ENCODE results near the gene PCDHGA1.
"Not testable (repeated sequence)": the region's sequence is repeated elsewhere in the genome, so short reads cannot be mapped to it uniquely, and the experiment has no call there.

The PCDHGA1 gene

GRCh38 chr5:141409598-141410306, 79.4 kb downstream of the PCDHGA1 start:
- DNase-seq = no peak

DNA sequence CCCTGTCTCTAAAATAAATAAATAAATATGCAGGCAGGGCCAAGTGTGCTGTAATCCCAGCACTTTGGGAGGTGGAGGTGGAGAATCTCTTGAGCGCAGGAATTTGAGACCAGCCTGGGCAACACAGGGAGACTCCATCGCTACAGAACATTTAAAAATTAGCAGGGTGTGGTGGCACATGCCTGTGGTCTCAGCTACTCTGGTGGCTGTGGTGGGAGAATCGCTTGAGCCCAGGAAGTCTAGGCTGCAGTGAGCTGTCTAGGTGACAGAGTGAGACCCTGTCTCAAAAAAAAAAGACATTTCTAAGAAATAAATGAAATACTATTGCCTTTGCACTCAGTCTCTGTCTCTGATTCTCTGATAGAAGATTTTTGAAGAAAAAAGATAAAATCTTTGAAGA, 81.3 kb downstream of the PCDHGA1 start:
- no peak for DNase-seq

- peak in 3 of 51 donors; percentile 9 to 20 (median 10) for DNase-seq
Observed at GRCh38 chr5:141412854-141413539, 82.7 kb downstream of the PCDHGA1 start, which contains the start of gene PCDHGA10. TSS of gene PCDHGA10 (plus strand) at chr5:141412987. CDS start at chr5:141413176, 189 bp downstream.

DNA sequence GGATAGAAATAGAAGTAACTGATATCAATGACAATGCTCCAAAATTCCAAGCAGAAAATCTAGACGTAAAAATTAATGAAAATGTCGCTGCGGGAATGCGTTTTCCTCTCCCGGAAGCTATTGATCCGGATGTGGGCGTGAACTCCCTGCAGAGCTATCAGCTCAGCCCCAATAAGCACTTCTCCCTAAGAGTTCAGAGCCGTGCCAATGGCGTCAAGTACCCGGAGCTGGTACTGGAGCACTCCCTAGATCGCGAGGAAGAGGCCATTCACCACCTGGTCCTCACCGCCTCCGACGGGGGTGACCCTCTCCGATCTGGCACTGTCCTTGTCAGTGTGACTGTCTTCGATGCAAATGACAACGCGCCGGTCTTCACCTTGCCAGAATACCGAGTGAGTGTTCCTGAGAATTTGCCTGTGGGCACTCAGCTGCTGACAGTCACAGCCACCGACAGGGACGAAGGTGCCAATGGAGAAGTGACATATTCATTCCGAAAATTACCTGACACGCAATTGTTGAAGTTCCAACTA, 83.3 kb downstream of the PCDHGA1 start:
- DNase-seq = no peak

GRCh38 chr5:141414548-141415274, 84.4 kb downstream of the PCDHGA1 start:
- not testable (repeated sequence) for DNase-seq

DNA sequence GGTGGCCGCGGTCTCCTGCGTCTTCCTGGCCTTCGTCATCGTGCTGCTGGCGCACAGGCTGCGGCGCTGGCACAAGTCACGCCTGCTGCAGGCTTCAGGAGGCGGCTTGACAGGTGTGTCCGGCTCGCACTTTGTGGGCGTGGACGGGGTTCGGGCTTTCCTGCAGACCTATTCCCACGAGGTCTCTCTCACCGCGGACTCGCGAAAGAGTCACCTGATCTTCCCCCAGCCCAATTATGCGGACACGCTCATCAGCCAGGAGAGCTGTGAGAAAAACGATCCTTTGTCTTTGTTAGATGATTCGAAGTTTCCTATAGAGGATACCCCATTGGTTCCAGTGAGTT, 84.9 kb downstream of the PCDHGA1 start:
- DNase-seq = not testable (repeated sequence)

DNA sequence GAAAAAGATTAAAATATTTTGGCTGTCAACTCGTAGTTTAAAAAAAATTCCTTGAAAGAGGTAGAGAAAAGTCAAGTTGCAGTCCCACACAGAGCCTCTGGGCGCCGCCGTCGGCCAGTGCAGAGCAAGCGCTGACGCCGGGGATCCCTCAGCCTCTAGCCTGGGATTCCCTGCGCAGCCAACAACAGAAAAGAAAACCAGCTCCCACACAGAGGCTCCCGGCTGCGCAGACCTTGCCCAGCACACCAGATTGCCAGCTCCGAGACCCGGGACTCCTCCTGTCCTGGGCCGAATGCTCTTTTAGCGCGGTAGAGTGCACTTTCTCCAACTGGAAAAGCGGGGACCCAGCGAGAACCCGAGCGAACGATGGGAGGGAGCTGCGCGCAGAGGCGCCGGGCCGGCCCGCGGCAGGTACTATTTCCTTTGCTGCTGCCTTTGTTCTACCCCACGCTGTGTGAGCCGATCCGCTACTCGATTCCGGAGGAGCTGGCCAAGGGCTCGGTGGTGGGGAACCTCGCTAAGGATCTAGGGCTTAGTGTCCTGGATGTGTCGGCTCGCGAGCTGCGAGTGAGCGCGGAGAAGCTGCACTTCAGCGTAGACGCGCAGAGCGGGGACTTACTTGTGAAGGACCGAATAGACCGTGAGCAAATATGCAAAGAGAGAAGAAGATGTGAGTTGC, 87.3 kb downstream of the PCDHGA1 start, which contains the start of gene PCDHGB7:
Gene PCDHGB7 (plus strand): TSS at position 184 of the 679 bp plus-strand sequence. CDS start 183 bp downstream, at position 367.
- peak in 16 of 51 donors; percentile 4 to 59 (median 27) for DNase-seq

DNA sequence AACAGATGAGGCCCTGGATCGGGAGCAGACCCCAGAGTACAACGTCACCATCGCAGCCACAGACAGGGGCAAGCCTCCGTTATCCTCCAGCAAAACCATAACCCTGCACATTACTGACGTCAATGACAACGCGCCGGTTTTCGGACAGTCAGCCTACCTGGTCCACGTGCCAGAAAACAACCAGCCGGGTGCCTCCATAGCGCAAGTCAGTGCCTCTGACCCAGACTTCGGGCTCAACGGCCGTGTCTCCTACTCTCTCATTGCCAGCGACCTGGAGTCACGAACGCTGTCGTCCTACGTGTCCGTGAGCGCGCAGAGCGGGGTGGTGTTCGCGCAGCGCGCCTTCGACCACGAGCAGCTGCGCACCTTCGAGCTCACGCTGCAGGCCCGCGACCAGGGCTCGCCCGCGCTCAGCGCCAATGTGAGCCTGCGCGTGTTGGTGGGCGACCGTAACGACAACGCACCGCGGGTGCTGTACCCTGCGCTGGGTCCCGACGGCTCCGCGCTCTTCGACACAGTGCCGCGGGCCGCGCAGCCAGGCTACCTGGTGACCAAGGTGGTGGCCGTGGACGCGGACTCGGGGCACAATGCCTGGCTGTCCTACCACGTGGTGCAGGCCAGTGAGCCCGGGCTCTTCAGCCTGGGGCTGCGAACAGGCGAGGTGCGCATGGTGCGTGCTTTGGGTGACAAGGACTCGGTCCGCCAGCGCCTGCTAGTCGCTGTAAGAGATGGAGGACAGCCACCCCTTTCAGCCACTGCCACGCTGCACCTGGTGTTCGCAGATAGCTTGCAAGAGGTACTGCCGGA, 89.0 kb downstream of the PCDHGA1 start:
- no peak for DNase-seq

DNA sequence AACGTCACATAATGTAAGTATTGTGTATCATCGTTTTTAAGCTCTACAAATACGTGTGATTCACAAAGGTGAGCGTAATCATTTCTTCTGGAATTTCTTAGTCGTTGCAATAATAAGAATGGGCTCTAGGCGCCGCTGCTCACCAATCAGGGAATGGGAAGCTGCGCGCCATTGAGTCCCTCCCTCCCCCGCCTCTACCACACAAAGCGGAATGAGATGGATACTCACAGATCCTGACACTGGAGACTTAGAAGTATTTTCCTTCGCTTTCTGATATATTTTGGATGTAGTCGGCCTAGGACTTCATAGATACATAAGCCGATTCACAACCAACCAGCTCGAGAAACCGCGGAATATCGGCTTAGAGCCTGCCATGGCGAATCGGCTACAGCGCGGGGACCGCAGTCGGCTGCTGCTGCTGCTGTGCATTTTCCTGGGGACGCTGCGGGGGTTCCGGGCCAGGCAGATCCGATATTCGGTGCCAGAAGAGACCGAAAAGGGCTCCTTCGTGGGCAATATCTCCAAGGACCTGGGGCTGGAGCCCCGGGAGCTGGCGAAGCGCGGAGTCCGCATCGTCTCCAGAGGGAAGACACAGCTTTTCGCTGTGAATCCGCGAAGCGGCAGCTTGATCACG, 90.7 kb downstream of the PCDHGA1 start, which contains the start of gene PCDHGA11:
Gene PCDHGA11 (plus strand): TSS at position 197 of the 634 bp plus-strand sequence. CDS start 177 bp downstream, at position 374.
- DNase-seq = no peak

- no peak for DNase-seq
Observed at GRCh38 chr5:141421489-141421855, 91.2 kb downstream of the PCDHGA1 start.

DNA sequence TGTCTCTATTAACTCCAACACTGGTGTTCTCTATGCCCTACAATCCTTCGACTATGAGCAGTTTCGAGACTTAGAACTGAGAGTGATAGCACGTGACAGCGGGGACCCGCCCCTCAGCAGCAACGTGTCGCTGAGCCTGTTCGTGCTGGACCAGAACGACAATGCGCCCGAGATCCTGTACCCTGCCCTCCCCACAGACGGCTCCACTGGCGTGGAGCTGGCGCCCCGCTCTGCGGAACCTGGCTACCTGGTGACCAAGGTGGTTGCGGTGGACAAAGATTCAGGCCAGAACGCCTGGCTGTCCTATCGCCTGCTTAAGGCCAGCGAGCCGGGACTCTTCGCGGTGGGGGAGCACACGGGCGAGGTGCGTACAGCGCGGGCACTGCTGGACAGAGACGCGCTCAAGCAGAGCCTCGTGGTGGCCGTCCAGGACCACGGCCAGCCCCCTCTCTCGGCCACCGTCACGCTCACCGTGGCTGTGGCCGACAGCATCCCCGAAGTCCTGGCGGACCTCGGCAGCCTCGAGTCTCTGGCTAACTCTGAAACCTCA, 92.5 kb downstream of the PCDHGA1 start:
- DNase-seq = no peak

GRCh38 chr5:141427783-141428426, 97.6 kb downstream of the PCDHGA1 start:
- DNase-seq = no peak

DNA sequence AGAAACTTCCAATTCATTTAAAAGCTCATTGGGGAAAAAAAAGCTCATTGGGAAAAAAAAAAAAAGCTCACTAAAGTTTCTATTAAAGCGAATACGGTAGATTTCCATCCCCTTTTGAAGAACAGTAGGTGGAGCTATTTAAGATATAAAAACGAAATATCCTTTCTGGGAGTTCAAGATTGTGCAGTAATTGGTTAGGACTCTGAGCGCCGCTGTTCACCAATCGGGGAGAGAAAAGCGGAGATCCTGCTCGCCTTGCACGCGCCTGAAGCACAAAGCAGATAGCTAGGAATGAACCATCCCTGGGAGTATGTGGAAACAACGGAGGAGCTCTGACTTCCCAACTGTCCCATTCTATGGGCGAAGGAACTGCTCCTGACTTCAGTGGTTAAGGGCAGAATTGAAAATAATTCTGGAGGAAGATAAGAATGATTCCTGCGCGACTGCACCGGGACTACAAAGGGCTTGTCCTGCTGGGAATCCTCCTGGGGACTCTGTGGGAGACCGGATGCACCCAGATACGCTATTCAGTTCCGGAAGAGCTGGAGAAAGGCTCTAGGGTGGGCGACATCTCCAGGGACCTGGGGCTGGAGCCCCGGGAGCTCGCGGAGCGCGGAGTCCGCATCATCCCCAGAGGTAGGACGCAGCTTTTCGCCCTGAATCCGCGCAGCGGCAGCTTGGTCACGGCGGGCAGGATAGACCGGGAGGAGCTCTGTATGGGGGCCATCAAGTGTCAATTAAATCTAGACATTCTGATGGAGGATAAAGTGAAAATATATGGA, 100.2 kb downstream of the PCDHGA1 start, which contains the start of gene PCDHGA12:
Gene PCDHGA12 (plus strand): TSS at position 176 of the 782 bp plus-strand sequence. CDS start 253 bp downstream, at position 429.
- peak in 5 of 51 donors; percentile 3 to 23 (median 10) for DNase-seq

DNA sequence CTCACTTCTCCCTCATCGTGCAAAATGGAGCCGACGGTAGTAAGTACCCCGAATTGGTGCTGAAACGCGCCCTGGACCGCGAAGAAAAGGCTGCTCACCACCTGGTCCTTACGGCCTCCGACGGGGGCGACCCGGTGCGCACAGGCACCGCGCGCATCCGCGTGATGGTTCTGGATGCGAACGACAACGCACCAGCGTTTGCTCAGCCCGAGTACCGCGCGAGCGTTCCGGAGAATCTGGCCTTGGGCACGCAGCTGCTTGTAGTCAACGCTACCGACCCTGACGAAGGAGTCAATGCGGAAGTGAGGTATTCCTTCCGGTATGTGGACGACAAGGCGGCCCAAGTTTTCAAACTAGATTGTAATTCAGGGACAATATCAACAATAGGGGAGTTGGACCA, 101.0 kb downstream of the PCDHGA1 start:
- DNase-seq = no peak

DNA sequence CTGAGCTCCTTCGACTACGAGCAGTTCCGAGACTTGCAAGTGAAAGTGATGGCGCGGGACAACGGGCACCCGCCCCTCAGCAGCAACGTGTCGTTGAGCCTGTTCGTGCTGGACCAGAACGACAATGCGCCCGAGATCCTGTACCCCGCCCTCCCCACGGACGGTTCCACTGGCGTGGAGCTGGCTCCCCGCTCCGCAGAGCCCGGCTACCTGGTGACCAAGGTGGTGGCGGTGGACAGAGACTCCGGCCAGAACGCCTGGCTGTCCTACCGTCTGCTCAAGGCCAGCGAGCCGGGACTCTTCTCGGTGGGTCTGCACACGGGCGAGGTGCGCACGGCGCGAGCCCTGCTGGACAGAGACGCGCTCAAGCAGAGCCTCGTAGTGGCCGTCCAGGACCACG, 102.0 kb downstream of the PCDHGA1 start:
- not testable (repeated sequence) for DNase-seq

DNA sequence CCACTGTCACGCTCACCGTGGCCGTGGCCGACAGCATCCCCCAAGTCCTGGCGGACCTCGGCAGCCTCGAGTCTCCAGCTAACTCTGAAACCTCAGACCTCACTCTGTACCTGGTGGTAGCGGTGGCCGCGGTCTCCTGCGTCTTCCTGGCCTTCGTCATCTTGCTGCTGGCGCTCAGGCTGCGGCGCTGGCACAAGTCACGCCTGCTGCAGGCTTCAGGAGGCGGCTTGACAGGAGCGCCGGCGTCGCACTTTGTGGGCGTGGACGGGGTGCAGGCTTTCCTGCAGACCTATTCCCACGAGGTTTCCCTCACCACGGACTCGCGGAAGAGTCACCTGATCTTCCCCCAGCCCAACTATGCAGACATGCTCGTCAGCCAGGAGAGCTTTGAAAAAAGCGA, 102.4 kb downstream of the PCDHGA1 start:
- DNase-seq = not testable (repeated sequence)

- DNase-seq = no peak
Observed at GRCh38 chr5:141434006-141434405, 103.7 kb downstream of the PCDHGA1 start.

DNA sequence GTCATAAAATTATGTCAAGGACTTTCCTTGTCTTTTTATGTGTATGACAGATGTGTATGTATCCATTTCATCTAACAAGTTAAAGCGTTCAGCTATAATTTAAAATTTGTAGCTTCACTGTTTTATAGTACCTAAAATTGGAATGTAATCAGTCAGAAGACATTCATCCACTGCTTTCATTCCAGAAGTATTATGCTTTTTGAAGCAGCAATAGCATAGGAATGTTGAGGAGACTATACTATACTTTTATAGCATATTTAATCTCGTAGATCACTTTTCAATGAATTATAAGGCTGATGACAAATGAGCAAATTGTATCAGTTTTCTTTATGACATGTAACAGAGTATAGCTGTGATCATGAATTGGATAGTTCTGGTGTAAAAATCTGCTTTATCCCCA, 106.9 kb downstream of the PCDHGA1 start:
- DNase-seq = no peak
